IMR-90 (cell line): ENCODE measurements around the gene GIT1. TPM values are rescaled to one million over a fixed set of nuclear protein-coding genes. Genes with fewer than 3 reads are reported as not detected.

Experiments used
- ATAC-seq: fragments of 200-7000 bp; cut with Tn5 transposase; 2 replicates; pipeline ENCODE4 v1.9.1; 2020; ENCODE audit warnings: low read depth, mild to moderate bottlenecking, moderate library complexity
- BruUV-seq: library from RNA; stranded (reverse); fragments of 400-500 nt; replicated peaks from 2 replicates; lab custom pipeline; 2021; lab: Mats Ljungman, UMichigan
- CTCF ChIA-PET: fragments of 300-600 bp; formaldehyde crosslinking; extraction: SDS; loops from one replicate; lab custom pipeline; 2021; ENCODE audit warnings: antibody characterized with exemption; lab: Yijun Ruan, JAX
- POLR2A ChIA-PET: fragments of 300-600 bp; sonication (Branson Sonifier 250); formaldehyde crosslinking; loops from one replicate; lab custom pipeline; 2022; ENCODE audit warnings: antibody characterized with exemption; ENCODE audit not compliant: unreplicated experiment; lab: Charles Lee
- DNase-seq: peaks from one replicate; pipeline ENCODE4 v3.0.0; 2013
- H2AFZ ChIP-seq: replicated peaks from 2 replicates; pipeline ENCODE3; 2013; ENCODE audit warnings: low read length, mild to moderate bottlenecking; ENCODE audit not compliant: poor library complexity
- H2AK5ac ChIP-seq: 2 replicates; pipeline ENCODE4 v1.6.1; 2013; ENCODE audit warnings: low read depth, low read length, inconsistent platforms
- H2AK9ac ChIP-seq: replicated peaks from 2 replicates; pipeline ENCODE3; 2013; ENCODE audit warnings: mild to moderate bottlenecking, low read depth, low read length, moderate library complexity; ENCODE audit not compliant: poor library complexity
- H2BK120ac ChIP-seq: 2 replicates; pipeline ENCODE4 v1.6.1; 2013; ENCODE audit warnings: low read depth, low read length, inconsistent platforms
- H2BK15ac ChIP-seq: 3 replicates; pipeline ENCODE4 v1.6.1; 2013; ENCODE audit warnings: low read depth, low read length, inconsistent platforms
- H2BK20ac ChIP-seq: 2 replicates; pipeline ENCODE4 v1.6.1; 2013; ENCODE audit warnings: low read depth, mild to moderate bottlenecking, inconsistent platforms, low read length, moderate library complexity
- H2BK5ac ChIP-seq: 2 replicates; pipeline ENCODE4 v1.6.1; 2013; ENCODE audit warnings: mild to moderate bottlenecking, low read depth, low read length, inconsistent platforms; ENCODE audit not compliant: poor library complexity, severe bottlenecking
- H3K14ac ChIP-seq: replicated peaks from 2 replicates; pipeline ENCODE4 v1.6.1; 2013; ENCODE audit warnings: low read depth, low read length, inconsistent platforms
- H3K18ac ChIP-seq: 2 replicates; pipeline ENCODE4 v1.6.1; 2013; ENCODE audit warnings: low read depth, low read length, control low read depth
- H3K23ac ChIP-seq: 2 replicates; pipeline ENCODE4 v1.6.1; 2013; ENCODE audit warnings: low read depth, low read length, inconsistent platforms
- H3K27ac ChIP-seq: 2 replicates; pipeline ENCODE4 v1.5.1; 2013; ENCODE audit warnings: mild to moderate bottlenecking, control low read depth, low read length; ENCODE audit not compliant: insufficient read depth
- H3K27me3 ChIP-seq: 2 replicates; pipeline ENCODE4 v1.6.1; 2013; ENCODE audit warnings: low read length; ENCODE audit not compliant: control insufficient read depth, insufficient read depth
- H3K36me3 ChIP-seq: 2 replicates; pipeline ENCODE4 v1.6.1; 2013; ENCODE audit warnings: low read length, mixed read lengths; ENCODE audit not compliant: control insufficient read depth, insufficient read depth
- H3K4ac ChIP-seq: 2 replicates; pipeline ENCODE4 v1.6.1; 2013; ENCODE audit warnings: low read depth, low read length, inconsistent platforms
- H3K4me1 ChIP-seq: 2 replicates; pipeline ENCODE4 v1.6.1; 2013; ENCODE audit warnings: low read length, mixed read lengths; ENCODE audit not compliant: control insufficient read depth, insufficient read depth
- H3K4me2 ChIP-seq: 2 replicates; pipeline ENCODE4 v1.6.1; 2013; ENCODE audit warnings: low read depth, mild to moderate bottlenecking, control low read depth, low read length, moderate library complexity
- H3K4me3 ChIP-seq: 2 replicates; pipeline ENCODE4 v1.5.1; 2013; ENCODE audit warnings: low read depth, mild to moderate bottlenecking, control low read depth, low read length, moderate library complexity; ENCODE audit not compliant: insufficient read depth
- H3K56ac ChIP-seq: 2 replicates; pipeline ENCODE4 v1.6.1; 2013; ENCODE audit warnings: low read length, inconsistent platforms; ENCODE audit not compliant: insufficient read depth; ENCODE audit errors: extremely low read depth
- H3K79me1 ChIP-seq, 2 experiments: 2 replicates each; pipeline ENCODE4 v1.6.1; 2013; ENCODE audit warnings: low read length in 2 of 2, inconsistent platforms in 1 of 2, low read depth in 1 of 2
- H3K9ac ChIP-seq: 2 replicates; pipeline ENCODE4 v1.6.1; 2013; ENCODE audit warnings: low read depth, low read length, control low read depth
- H3K9me1 ChIP-seq: 2 replicates; pipeline ENCODE4 v1.6.1; 2013; ENCODE audit warnings: low read length, inconsistent platforms; ENCODE audit not compliant: insufficient read depth
- H3K9me3 ChIP-seq: 2 replicates; pipeline ENCODE4 v1.6.1; 2013; ENCODE audit warnings: low read length; ENCODE audit not compliant: control insufficient read depth, insufficient read depth
- H4K20me1 ChIP-seq: 2 replicates; pipeline ENCODE4 v1.6.1; 2013; ENCODE audit warnings: low read length, inconsistent platforms; ENCODE audit not compliant: insufficient read depth
- H4K5ac ChIP-seq: 2 replicates; pipeline ENCODE4 v1.6.1; 2013; ENCODE audit warnings: mild to moderate bottlenecking, low read depth, low read length, control low read depth
- H4K8ac ChIP-seq, 2 experiments: 2 replicates each; pipeline ENCODE4 v1.6.1; 2013; ENCODE audit warnings: low read depth in 2 of 2, low read length in 2 of 2, control low read depth in 1 of 2, inconsistent platforms in 1 of 2
- H4K91ac ChIP-seq: 2 replicates; pipeline ENCODE4 v1.6.1; 2013; ENCODE audit warnings: low read depth, low read length, inconsistent platforms; ENCODE audit not compliant: insufficient read depth
- BHLHE40 ChIP-seq: fragments of 150-350 bp; IDR thresholded peaks from 2 replicates; pipeline ENCODE4 v1.6.1; 2016; ENCODE audit warnings: mild to moderate bottlenecking, low read depth, low read length
- CEBPB ChIP-seq: IDR thresholded peaks from 2 replicates; pipeline ENCODE4 v1.6.1; 2012; ENCODE audit warnings: low read depth, low read length, improper control_type of control experiment
- CHD1 ChIP-seq: IDR thresholded peaks from 2 replicates; pipeline ENCODE4 v1.6.1; 2012; ENCODE audit warnings: low read depth, low read length, improper control_type of control experiment
- CTCF ChIP-seq: conservative IDR thresholded peaks from 2 replicates; pipeline ENCODE4 v1.5.1; 2012; ENCODE audit warnings: mild to moderate bottlenecking, low read depth, low read length, improper control_type of control experiment
- ELK1 ChIP-seq: fragments of 150-350 bp; IDR thresholded peaks from 2 replicates; pipeline ENCODE4 v1.6.1; 2016; ENCODE audit warnings: low read depth, mild to moderate bottlenecking, low read length, moderate library complexity, borderline replicate concordance
- FOS ChIP-seq: fragments of 150-350 bp; IDR thresholded peaks from 2 replicates; pipeline ENCODE4 v1.6.1; 2016; ENCODE audit warnings: low read depth, low read length
- MAFK ChIP-seq: IDR thresholded peaks from 2 replicates; pipeline ENCODE4 v1.6.1; 2012; ENCODE audit warnings: low read depth, low read length, improper control_type of control experiment
- MAZ ChIP-seq: IDR thresholded peaks from 2 replicates; pipeline ENCODE4 v1.6.1; 2012; ENCODE audit warnings: low read depth, mild to moderate bottlenecking, low read length, improper control_type of control experiment, moderate library complexity, borderline replicate concordance
- MXI1 ChIP-seq: IDR thresholded peaks from 2 replicates; pipeline ENCODE4 v1.6.1; 2012; ENCODE audit warnings: low read depth, mild to moderate bottlenecking, low read length, moderate library complexity, borderline replicate concordance
- NFE2L2 ChIP-seq: fragments of 150-350 bp; IDR thresholded peaks from 2 replicates; pipeline ENCODE4 v1.6.1; 2016; ENCODE audit warnings: low read depth, mild to moderate bottlenecking, low read length
- POLR2A ChIP-seq: IDR thresholded peaks from 2 replicates; pipeline ENCODE4 v1.6.1; 2012; ENCODE audit warnings: mild to moderate bottlenecking, low read depth, low read length
- RAD21 ChIP-seq: IDR thresholded peaks from 2 replicates; pipeline ENCODE4 v1.6.1; 2012; ENCODE audit warnings: low read length, improper control_type of control experiment
- RCOR1 ChIP-seq: IDR thresholded peaks from 2 replicates; pipeline ENCODE4 v1.6.1; 2012; ENCODE audit warnings: mild to moderate bottlenecking, low read length, improper control_type of control experiment; ENCODE audit not compliant: insufficient replicate concordance
- RFX5 ChIP-seq: IDR thresholded peaks from 2 replicates; pipeline ENCODE4 v1.8.0; 2012; ENCODE audit warnings: low read depth, mild to moderate bottlenecking, low read length, moderate library complexity
- SMC3 ChIP-seq: fragments of 150-350 bp; IDR thresholded peaks from 2 replicates; pipeline ENCODE4 v1.6.1; 2016; ENCODE audit warnings: low read depth, mild to moderate bottlenecking, antibody characterized with exemption, low read length, moderate library complexity
- USF2 ChIP-seq: fragments of 150-350 bp; IDR thresholded peaks from 2 replicates; pipeline ENCODE4 v1.6.1; 2017; ENCODE audit warnings: mild to moderate bottlenecking, antibody characterized with exemption, low read length, low read depth
- WGBS, 2 experiments: methylation state at CpG; one replicate each; pipeline versions ENCODE4 v1.1.5 to v1.1.7; 2013; ENCODE audit warnings: missing lambda C conversion rate in 2 of 2; ENCODE audit not compliant: insufficient read length in 1 of 2; ENCODE audit errors: extremely low coverage in 2 of 2; 5-methylcytosine and 5-hydroxymethylcytosine counted together
- dilution Hi-C: fragments of 300-500 bp; cut with HindIII; formaldehyde crosslinking; loops from one replicate; pipeline ENCODE4 v1.14.3; 2018; ENCODE audit warnings: low sequenced_read_pairs; ENCODE audit not compliant: unreplicated experiment
- in situ Hi-C: fragments of 300-500 bp; cut with MboI; formaldehyde crosslinking; loops from 3 replicates; pipeline ENCODE4 v1.14.3; 2019; ENCODE audit warnings: low sequenced_read_pairs, inconsistent platforms, mixed read lengths
- intact Hi-C: fragments of 100-400 bp; cut with micrococcal nuclease; formaldehyde crosslinking; loops from 2 replicates; pipeline ENCODE4 v1.10.0; 2022
- polyA plus RNA-seq, 3 experiments: library from polyadenylated mRNA; depleted of rRNA; stranded (reverse); fragments of >200 nt; gene quantifications; 2 replicates each; pipeline ENCODE4 v1.2.3, GENCODE V29; 2012; ENCODE audit warnings: low replicate concordance in 1 of 3
- total RNA-seq: library from RNA; depleted of rRNA; stranded (reverse); fragments of >200 nt; gene quantifications from 2 replicates; pipeline ENCODE4 v1.2.3, GENCODE V29; 2012

Gene GIT1
- total and polyA plus RNA-seq, 2 of the 4 experiments (the other 2 are of a cell fraction) = 14.2 to 34.2 TPM

GRCh38 chr17:29555840-29556239 lies 33.6 kb downstream of the GIT1 start:
- H3K9me3 ChIP-seq = no peaks in the 10 kb centered on the region
- peaks cover 1% of the 10 kb centered on the region; the same call in 1 of the 2 replicates for H3K4me1 ChIP-seq
- H3K4me3 ChIP-seq = no peak overlapping the region
- 100% methylated on average over 1 of the region's 3 CpGs; no CpG with 5 or more reads in 1 of the 2 experiments for WGBS, 2 experiments
- H3K36me3 ChIP-seq = no peaks in the 10 kb centered on the region
- POLR2A ChIA-PET = no interaction called here
- TF ChIP-seq MAZ (no peak), CEBPB (no peak), MAFK (no peak), RFX5 (no peak), SMC3 (no peak), CHD1 (no peak), POLR2A (no peak), RCOR1 (no peak), NFE2L2 (no peak), USF2 (no peak), RAD21 (no peak), CTCF (no peak), FOS (no peak), ELK1 (no peak), MXI1 (no peak), BHLHE40 (no peak)
- 0 out of 4 replicates have a peak, but pooled peaks cover 0 to 3% of the 10 kb centered on the region in 2 experiments for H3K79me1 ChIP-seq
- dilution Hi-C loops = no loop called here
- H2BK5ac ChIP-seq = no peak overlapping the region
- no peak overlapping the region for H3K18ac ChIP-seq
- DNase-seq = no peak
- H3K9ac ChIP-seq = no peak overlapping the region
- no peaks in the 10 kb centered on the region for H3K27me3 ChIP-seq
- H2AFZ ChIP-seq = no peak overlapping the region
- no peak overlapping the region for H2BK120ac ChIP-seq
- H2AK5ac ChIP-seq = no peak overlapping the region
- no TSS peak for BruUV-seq
- no peak overlapping the region for H2AK9ac ChIP-seq
- in situ Hi-C loops = no loop called here
- H2BK15ac ChIP-seq = no peak overlapping the region
- intact Hi-C loops = no loop called here
- no peak for ATAC-seq
- no peak overlapping the region for H3K56ac ChIP-seq
- no peaks in the 10 kb centered on the region; the same call in 1 of the 2 replicates for H4K20me1 ChIP-seq
- H4K5ac ChIP-seq = no peak overlapping the region
- no peak overlapping the region for H3K14ac ChIP-seq
- no peaks in the 10 kb centered on the region for H3K9me1 ChIP-seq
- no peak overlapping the region for H3K4ac ChIP-seq
- no peak overlapping the region for H3K23ac ChIP-seq
- H4K8ac ChIP-seq = no peak overlapping the region
- no peak overlapping the region for H3K27ac ChIP-seq
- no peak overlapping the region for H2BK20ac ChIP-seq
- CTCF ChIA-PET = interaction anchor here (1.0 to 1.5 kb wide), 2 partner anchors 14 to 186 kb away, joined by 3 to 4 read pairs (median 3); no protein-coding TSS in a partner anchor
- no peak overlapping the region for H3K4me2 ChIP-seq
- no peak overlapping the region for H4K91ac ChIP-seq
